ENCODE measurements around the gene ACSS1. TPM values are rescaled to one million over a fixed set of nuclear protein-coding genes. Genes with fewer than 3 reads are reported as not detected.
"Not testable (repeated sequence)": the region's sequence is repeated elsewhere in the genome, so short reads cannot be mapped to it uniquely, and the experiment has no call there.

The ACSS1 gene
- total and polyA plus RNA-seq, 4 donors = 15.8 to 38.9 (median 26.9) TPM

- H3K9ac ChIP-seq (ENCODE audit: insufficient read depth in 1 of 2, low read length in 2 of 2) = no peak overlapping the region
- no peaks in the 10 kb centered on the region for H3K27me3 ChIP-seq (ENCODE audit: control insufficient read depth in 3 of 3, insufficient read depth in 3 of 3, low read length in 2 of 3)
- no peak for TF ChIP-seq CTCF (IDR thresholded peaks at IDR 0.05; ENCODE audit: control extremely low read depth, extremely low read depth)
- no peak for ATAC-seq (ENCODE audit: insufficient read depth, low FRiP score)
- peaks cover 0 to 3% (median 0%) of the 10 kb centered on the region in 4 donors for H3K9me3 ChIP-seq (ENCODE audit: control insufficient read depth in 4 of 4, insufficient read depth in 3 of 4, low read length in 3 of 4)
- H3K36me3 ChIP-seq (ENCODE audit: control insufficient read depth in 4 of 4, insufficient read depth in 4 of 4, low read length in 4 of 4) = peaks cover 0 to 31% (median 12%) of the 10 kb centered on the region in 4 donors
- 85 to 89% methylated on average over 8 of the region's 8 CpGs for WGBS, 2 donors
- H3K4me3 ChIP-seq = no peak overlapping the region
- no peak overlapping the region for H3K27ac ChIP-seq (ENCODE audit: low read depth in 1 of 2, low read length in 1 of 2)
- peak in 1 of 3 donors; percentile 6 for DNase-seq
- H3K4me1 ChIP-seq (ENCODE audit: control insufficient read depth in 5 of 5, insufficient read depth in 5 of 5, low read length in 5 of 5) = peaks cover 0 to 3% (median 0%) of the 10 kb centered on the region in 5 donors
Observed at GRCh38 chr20:25005661-25006060, 52.3 kb downstream of the ACSS1 start.

GRCh38 chr20:25005220-25005619 is 52.7 kb downstream of the ACSS1 start:
- Histone ChIP-seq H3K4me3 (no peak overlapping the region), H3K9me3 (ENCODE audit: control insufficient read depth in 4 of 4, insufficient read depth in 3 of 4, low read length in 3 of 4) (peaks cover 0 to 3% (median 0%) of the 10 kb centered on the region in 4 donors), H3K4me1 (ENCODE audit: control insufficient read depth in 5 of 5, insufficient read depth in 5 of 5, low read length in 5 of 5) (peaks cover 0 to 4% (median 0%) of the 10 kb centered on the region in 5 donors), H3K27me3 (ENCODE audit: control insufficient read depth in 3 of 3, insufficient read depth in 3 of 3, low read length in 2 of 3) (no peaks in the 10 kb centered on the region), H3K9ac (ENCODE audit: insufficient read depth in 1 of 2, low read length in 2 of 2) (no peak overlapping the region), H3K36me3 (ENCODE audit: control insufficient read depth in 4 of 4, insufficient read depth in 4 of 4, low read length in 4 of 4) (peaks cover 0 to 31% (median 12%) of the 10 kb centered on the region in 4 donors), H3K27ac (ENCODE audit: low read depth in 1 of 2, low read length in 1 of 2) (no peak overlapping the region)
- no peak for TF ChIP-seq CTCF (IDR thresholded peaks at IDR 0.05; ENCODE audit: control extremely low read depth, extremely low read depth)
- no peak for ATAC-seq (ENCODE audit: insufficient read depth, low FRiP score)
- WGBS, 2 donors = 78 to 81% methylated on average over 2 of the region's 2 CpGs
- DNase-seq = peak; percentile 37 to 62 (median 39)

GRCh38 chr20:25003002-25003401 is 54.9 kb downstream of the ACSS1 start:
- peaks cover 0 to 3% (median 0%) of the 10 kb centered on the region in 4 donors for H3K9me3 ChIP-seq (ENCODE audit: control insufficient read depth in 4 of 4, insufficient read depth in 3 of 4, low read length in 3 of 4)
- no peak overlapping the region for H3K27ac ChIP-seq (ENCODE audit: low read depth in 1 of 2, low read length in 1 of 2)
- 91 to 97% methylated on average over 1 of the region's 1 CpG for WGBS, 2 donors
- no peak overlapping the region for H3K9ac ChIP-seq (ENCODE audit: insufficient read depth in 1 of 2, low read length in 2 of 2)
- DNase-seq (no peak), ATAC-seq (ENCODE audit: insufficient read depth, low FRiP score) (no peak)
- peaks cover 0 to 17% (median 11%) of the 10 kb centered on the region in 4 donors for H3K36me3 ChIP-seq (ENCODE audit: control insufficient read depth in 4 of 4, insufficient read depth in 4 of 4, low read length in 4 of 4)
- H3K4me3 ChIP-seq = no peak overlapping the region
- no peaks in the 10 kb centered on the region for H3K27me3 ChIP-seq (ENCODE audit: control insufficient read depth in 3 of 3, insufficient read depth in 3 of 3, low read length in 2 of 3)
- H3K4me1 ChIP-seq (ENCODE audit: control insufficient read depth in 5 of 5, insufficient read depth in 5 of 5, low read length in 5 of 5) = peaks cover 0 to 6% (median 3%) of the 10 kb centered on the region in 5 donors
- no peak for TF ChIP-seq CTCF (IDR thresholded peaks at IDR 0.05; ENCODE audit: control extremely low read depth, extremely low read depth)

- not testable (repeated sequence) for DNase-seq; H3K9me3 ChIP-seq (ENCODE audit: control insufficient read depth in 4 of 4, insufficient read depth in 3 of 4, low read length in 3 of 4); H3K36me3 ChIP-seq (ENCODE audit: control insufficient read depth in 4 of 4, insufficient read depth in 4 of 4, low read length in 4 of 4); H3K4me1 ChIP-seq (ENCODE audit: control insufficient read depth in 5 of 5, insufficient read depth in 5 of 5, low read length in 5 of 5); ATAC-seq (ENCODE audit: insufficient read depth, low FRiP score); H3K27me3 ChIP-seq (ENCODE audit: control insufficient read depth in 3 of 3, insufficient read depth in 3 of 3, low read length in 2 of 3); H3K27ac ChIP-seq (ENCODE audit: low read depth in 1 of 2, low read length in 1 of 2); H3K9ac ChIP-seq (ENCODE audit: insufficient read depth in 1 of 2, low read length in 2 of 2); H3K4me3 ChIP-seq
- WGBS, 2 donors = 90 to 96% methylated on average over 4 of the region's 4 CpGs
Observed at GRCh38 chr20:25001323-25001722, 56.6 kb downstream of the ACSS1 start.

Measured in lung (tissue), 12 donors.